HG02938 (cell line): ENCODE measurements around the gene NMNAT2.

ENCODE experiments used
- ATAC-seq: cut with Tn5 transposase; IDR thresholded peaks from one replicate; pipeline ENCODE4 v1.9.1; 2021; ENCODE audit warnings: mild to moderate bottlenecking, moderate library complexity; ENCODE audit not compliant: unreplicated experiment

Gene NMNAT2

DNA sequence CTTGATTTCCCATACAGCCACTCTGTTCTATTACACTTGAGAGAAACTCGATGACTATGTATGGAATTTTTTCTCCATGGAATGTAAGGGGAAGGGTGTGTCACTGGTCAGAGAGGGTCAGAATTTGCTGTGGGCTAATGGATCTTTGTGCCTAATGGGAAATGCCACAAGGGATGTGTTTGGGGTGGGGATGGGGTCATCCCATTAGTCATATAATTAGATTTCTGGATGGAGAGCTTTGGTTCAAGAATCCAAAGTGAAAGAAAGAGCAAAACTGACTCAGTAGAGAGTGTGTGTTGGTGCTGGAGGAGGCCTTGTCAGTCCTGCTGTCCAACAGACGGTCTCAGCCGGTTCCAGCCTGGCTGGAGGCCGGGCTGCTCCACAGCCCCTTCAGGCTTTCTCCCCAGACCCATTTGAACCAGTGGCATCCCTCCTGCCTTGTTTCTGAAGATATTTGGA is 145.8 kb downstream of the NMNAT2 start:
- ATAC-seq = no peak

GRCh38 chr1:183270541-183271141 is 147.5 kb downstream of the NMNAT2 start:
- no peak for ATAC-seq

DNA sequence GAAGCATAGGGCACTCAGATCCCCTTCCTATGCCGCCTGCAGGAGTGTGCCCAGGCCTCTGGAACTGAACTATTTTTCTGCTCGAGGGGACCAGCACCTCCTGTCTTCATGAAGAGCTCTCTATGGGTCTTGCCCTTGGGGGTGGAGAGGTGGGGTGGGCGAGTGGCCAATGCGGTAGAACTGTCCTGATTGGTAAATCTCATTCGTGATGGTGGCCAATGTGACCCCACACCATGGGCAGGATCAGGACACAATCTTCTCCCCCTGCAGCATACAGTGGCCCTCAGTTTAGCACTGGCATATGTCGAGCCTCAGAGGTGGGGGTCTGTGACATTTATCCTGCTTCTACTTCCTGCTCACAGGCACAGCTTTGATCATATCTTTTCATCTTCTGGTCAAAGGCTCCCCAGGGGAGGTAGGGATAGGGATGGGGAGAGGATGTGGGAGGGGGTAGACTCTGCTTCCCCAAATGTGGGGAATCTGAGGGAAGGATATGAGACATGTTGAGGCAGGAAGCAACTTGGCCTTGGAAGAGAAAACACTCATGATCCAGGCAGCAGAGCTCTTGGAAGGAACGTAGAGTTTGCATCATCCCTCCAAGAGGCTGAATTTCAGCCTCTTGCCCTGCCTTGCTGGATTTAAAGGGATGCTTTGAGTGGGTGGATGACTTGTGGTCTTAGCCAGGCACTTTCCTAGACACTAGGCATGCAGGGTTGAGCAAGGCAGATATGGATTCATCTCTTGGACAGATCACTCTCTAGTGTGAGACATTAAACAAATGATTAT is 150.3 kb downstream of the NMNAT2 start:
- ATAC-seq = no peak

GRCh38 chr1:183263886-183264602 is 154.1 kb downstream of the NMNAT2 start:
- no peak for ATAC-seq

GRCh38 chr1:183262628-183263200 is 155.5 kb downstream of the NMNAT2 start:
- ATAC-seq = no peak

DNA sequence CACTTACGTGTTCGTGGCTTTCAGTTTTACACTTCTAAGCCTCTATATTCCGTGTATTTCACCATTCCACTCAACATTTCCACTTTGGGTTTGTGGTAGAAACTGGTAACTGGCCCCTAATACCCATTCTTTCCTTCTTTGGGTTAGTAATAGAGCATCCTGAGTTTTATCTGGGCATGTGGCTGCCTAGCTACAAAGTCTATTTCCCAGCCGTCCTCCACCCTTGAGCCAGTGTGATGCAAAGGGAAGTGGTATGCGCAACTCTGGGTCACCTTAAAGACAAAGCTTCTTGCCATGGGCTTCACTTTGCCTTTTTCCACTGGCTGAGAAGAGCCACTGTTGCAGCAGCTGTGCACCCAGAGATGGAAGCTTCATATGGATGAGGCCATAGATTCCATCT is 158.3 kb downstream of the NMNAT2 start:
- ATAC-seq = no peak

- ATAC-seq = no peak
Observed at GRCh38 chr1:183255073-183255472, 163.1 kb downstream of the NMNAT2 start.

- no peak for ATAC-seq
Observed at GRCh38 chr1:183251959-183252450, 166.2 kb downstream of the NMNAT2 start.

- ATAC-seq = no peak
Observed at GRCh38 chr1:183251101-183251958, 166.8 kb downstream of the NMNAT2 start.

GRCh38 chr1:183249941-183250452 is 168.2 kb downstream of the NMNAT2 start:
- ATAC-seq = no peak

DNA sequence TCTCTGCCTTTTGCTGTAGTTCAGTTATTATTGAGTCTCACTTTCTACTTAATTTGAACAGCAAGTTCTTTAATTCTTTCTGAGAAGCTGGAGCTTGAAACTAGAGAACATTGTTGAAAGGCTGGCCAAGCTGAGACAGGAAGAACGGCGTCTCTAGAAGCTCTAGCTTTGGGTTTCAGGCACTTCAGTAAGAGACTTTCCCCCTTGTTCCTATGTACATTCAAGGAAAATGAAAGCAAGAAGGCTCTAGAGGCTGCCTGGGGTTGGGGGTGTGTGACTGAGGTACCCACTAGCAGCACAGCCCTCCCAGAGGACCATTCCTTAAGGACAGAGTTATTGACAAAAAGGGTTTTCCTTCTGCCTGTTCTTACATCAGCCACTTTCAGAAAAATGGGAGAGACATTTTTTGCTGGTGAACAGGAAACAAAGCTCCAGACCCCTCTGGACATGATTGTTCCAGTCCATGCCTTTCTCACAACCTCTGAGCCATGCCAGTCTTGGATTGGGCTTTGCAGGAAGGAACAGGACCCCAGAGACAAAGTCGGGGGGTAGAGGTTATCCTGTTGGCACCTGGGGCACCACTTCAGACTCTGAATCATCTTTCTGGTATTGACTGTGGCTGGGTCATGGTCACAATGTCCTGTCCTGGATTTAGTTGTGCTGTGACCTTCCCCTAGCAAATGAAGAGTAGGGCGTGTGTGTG is 169.0 kb downstream of the NMNAT2 start:
- ATAC-seq = no peak

- ATAC-seq = no peak
Observed at GRCh38 chr1:183247931-183248330, 170.2 kb downstream of the NMNAT2 start.

DNA sequence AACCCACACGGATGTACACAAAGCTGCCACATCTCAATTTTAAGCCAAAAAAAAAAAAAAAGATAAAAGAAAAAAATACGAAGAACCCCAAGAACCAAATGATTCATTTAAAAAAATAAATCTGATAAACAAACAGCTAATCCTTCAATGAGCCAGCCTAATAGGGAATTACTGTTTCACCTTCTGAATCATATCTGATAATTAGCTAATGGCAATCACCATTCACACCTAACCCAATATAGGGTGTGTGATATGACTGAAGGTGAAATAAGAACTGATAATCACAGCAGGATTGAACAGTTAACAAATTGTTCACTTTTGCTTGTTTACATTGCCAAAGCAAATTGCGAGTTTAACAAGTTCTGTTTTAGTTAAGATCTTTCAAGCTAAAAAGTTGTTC is 170.7 kb downstream of the NMNAT2 start:
- ATAC-seq = no peak

GRCh38 chr1:183247066-183247465 is 171.1 kb downstream of the NMNAT2 start:
- ATAC-seq = no peak

DNA sequence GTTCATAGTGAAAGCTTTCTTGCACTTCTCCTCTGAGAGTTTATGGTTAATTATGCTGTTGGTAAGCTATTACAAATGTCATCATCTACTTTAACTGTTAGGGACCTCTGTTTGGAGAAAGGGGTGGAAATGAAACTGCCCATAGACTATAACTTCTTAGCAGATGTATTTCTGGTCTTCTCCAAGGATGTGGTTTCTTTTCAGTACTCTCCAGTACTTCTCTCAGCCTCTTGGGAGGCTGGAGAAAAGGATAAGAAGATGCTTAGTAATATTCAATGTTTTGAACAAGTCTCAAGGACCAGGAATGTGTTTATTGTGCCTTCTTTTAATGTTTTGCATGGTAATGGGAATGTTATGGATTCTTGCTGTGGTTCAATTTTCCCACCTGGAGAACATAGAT is 171.7 kb downstream of the NMNAT2 start:
- ATAC-seq = no peak

GRCh38 chr1:183245357-183245756 is 172.8 kb downstream of the NMNAT2 start:
- ATAC-seq = no peak

- ATAC-seq = no peak
Observed at GRCh38 chr1:183244466-183244865, 173.7 kb downstream of the NMNAT2 start.

DNA sequence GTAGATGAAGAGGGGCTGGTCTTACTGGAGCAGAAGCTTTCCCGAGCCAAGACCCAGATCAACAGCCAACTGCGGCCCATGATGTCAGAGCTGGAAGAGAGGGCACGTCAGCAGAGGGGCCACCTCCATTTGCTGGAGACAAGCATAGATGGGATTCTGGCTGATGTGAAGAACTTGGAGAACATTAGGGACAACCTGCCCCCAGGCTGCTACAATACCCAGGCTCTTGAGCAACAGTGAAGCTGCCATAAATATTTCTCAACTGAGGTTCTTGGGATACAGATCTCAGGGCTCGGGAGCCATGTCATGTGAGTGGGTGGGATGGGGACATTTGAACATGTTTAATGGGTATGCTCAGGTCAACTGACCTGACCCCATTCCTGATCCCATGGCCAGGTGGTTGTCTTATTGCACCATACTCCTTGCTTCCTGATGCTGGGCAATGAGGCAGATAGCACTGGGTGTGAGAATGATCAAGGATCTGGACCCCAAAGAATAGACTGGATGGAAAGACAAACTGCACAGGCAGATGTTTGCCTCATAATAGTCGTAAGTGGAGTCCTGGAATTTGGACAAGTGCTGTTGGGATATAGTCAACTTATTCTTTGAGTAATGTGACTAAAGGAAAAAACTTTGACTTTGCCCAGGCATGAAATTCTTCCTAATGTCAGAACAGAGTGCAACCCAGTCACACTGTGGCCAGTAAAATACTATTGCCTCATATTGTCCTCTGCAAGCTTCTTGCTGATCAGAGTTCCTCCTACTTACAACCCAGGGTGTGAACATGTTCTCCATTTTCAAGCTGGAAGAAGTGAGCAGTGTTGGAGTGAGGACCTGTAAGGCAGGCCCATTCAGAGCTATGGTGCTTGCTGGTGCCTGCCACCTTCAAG is 174.8 kb downstream of the NMNAT2 start:
- ATAC-seq = no peak

DNA sequence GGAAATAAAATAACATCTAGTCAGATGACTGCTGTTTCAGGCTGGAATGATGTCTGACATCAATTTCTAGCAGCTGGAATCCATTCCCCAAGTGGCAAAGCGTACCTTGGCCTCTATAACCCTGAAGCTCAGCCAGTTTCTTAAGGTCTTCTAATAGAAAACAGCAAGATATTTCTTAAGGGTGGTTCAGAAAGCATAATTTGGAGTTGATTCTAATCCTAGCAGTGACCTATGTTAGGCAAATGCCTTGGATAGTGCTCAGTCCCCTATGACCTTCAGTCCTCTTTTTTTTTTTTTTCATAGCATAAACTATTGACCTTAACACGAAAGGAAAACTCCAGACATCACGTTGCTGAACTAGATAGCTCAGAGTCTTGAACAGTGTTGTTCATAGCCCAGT is 175.6 kb downstream of the NMNAT2 start:
- no peak for ATAC-seq
